Measurements from ENCODE around the gene SLC2A6.

The SLC2A6 gene

DNA sequence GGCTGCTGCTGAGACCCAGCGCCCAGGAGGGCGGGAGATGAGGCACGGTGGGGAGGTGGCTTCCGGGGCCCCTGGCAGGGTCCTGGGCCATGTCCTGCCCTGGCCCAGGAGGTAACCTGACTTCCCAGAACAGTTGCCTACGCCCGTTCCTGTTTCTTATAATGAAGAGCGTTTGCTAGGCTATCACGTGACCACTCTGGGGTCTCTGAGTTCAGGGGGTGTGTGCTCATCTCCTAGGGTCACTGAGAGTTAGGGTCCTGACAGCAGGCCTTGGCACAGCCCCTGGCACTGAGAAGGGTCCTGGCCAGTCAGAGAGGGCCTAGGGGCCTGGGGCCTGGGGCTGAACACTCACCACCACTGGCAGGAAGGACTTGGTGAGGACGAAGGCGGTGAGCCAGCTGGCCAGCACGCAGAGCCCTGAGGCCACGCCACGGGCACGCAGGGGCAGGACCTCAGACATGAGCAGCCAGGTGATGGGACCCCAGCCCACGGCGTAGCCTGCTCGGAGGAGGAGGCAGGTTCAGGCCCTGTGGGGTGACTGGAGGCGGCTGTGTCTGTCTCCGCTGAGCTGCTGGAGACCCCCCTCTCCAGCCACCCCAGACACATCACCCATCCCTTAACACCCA, 6.0 kb downstream of the SLC2A6 start:
- H3K4me3 ChIP-seq (ENCODE audit: low read depth in 1 of 2, low read length in 2 of 2), result no peak overlapping the region
- no peak overlapping the region for H3K27ac ChIP-seq (ENCODE audit: low read length)
- no peaks in the 10 kb centered on the region for H3K27me3 ChIP-seq (ENCODE audit: low read depth, low read length)
- H3K9me3 ChIP-seq (ENCODE audit: control insufficient read depth in 1 of 2, low read length in 2 of 2), result no peaks in the 10 kb centered on the region
- no peaks in the 10 kb centered on the region for H3K4me1 ChIP-seq (ENCODE audit: control insufficient read depth in 1 of 2, insufficient read depth in 2 of 2, low read length in 2 of 2)
- peaks cover 0 to 17% of the 10 kb centered on the region in 2 donors for H3K36me3 ChIP-seq (ENCODE audit: control insufficient read depth in 1 of 2, insufficient read depth in 2 of 2, low read length in 2 of 2)

DNA sequence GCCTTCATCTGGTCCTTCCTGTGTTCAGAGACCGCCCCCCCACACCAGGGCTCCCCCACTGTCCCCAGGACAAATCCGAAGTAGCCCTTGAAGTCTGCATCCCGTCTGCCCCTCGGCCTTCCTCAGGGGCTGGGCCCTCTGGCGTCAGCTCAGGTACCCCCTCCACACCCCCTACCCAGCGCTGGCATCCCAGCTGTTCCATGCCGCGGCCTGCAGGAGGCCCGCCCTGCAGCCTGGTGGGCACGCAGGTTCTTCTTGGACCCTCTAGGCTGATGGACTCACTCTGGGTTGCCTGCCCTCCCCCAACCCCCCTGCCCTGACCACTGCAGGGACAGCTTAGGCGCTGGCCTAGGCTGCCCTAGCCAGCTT, 6.6 kb downstream of the SLC2A6 start:
- Histone ChIP-seq H3K9me3 (ENCODE audit: control insufficient read depth in 1 of 2, low read length in 2 of 2) (no peaks in the 10 kb centered on the region), H3K4me1 (ENCODE audit: control insufficient read depth in 1 of 2, insufficient read depth in 2 of 2, low read length in 2 of 2) (no peaks in the 10 kb centered on the region), H3K27ac (ENCODE audit: low read length) (no peak overlapping the region), H3K36me3 (ENCODE audit: control insufficient read depth in 1 of 2, insufficient read depth in 2 of 2, low read length in 2 of 2) (peaks cover 0 to 22% of the 10 kb centered on the region in 2 donors), H3K27me3 (ENCODE audit: low read depth, low read length) (no peaks in the 10 kb centered on the region), H3K4me3 (ENCODE audit: low read depth in 1 of 2, low read length in 2 of 2) (no peak overlapping the region)

DNA sequence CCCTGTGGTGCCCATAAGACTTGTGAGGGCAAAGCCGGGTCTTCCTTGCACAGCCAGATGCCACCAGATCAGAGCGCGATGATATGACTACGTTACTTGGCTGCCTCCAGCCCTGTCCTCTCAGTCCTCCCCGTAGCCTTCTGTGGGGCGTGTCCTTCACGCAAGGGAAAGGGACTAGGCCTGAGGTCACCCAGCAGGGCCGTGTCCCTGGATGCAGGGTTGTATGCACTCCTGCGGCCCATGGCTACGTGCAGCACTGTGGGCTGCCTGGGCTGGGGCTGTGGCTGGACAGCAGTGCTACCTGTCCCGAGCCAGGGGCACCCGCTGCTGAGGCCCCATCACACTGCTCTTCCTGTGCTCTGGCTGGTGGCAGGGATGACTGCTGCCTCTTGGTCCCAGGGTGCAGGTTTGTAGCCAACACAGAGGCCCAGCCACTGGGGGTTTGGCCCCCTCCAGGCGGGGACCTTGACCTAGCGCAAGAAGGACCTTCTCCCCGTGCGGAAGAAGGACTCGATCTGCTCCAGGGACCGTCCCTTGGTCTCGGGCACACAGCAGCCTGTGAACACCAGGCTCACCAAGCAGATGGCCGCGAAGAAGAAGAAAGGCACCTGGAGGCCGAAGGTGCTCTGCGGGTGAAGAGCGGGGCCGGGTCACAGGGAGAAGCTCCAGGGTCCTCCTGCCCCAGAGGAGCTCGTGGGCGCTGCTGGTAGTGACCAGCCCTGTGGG, 7.2 kb downstream of the SLC2A6 start:
- Histone ChIP-seq H3K4me1 (ENCODE audit: control insufficient read depth in 1 of 2, insufficient read depth in 2 of 2, low read length in 2 of 2) (no peaks in the 10 kb centered on the region), H3K9me3 (ENCODE audit: control insufficient read depth in 1 of 2, low read length in 2 of 2) (no peaks in the 10 kb centered on the region), H3K27ac (ENCODE audit: low read length) (no peak overlapping the region), H3K27me3 (ENCODE audit: low read depth, low read length) (no peaks in the 10 kb centered on the region), H3K4me3 (ENCODE audit: low read depth in 1 of 2, low read length in 2 of 2) (no peak overlapping the region), H3K36me3 (ENCODE audit: control insufficient read depth in 1 of 2, insufficient read depth in 2 of 2, low read length in 2 of 2) (peaks cover 0 to 26% of the 10 kb centered on the region in 2 donors)

DNA sequence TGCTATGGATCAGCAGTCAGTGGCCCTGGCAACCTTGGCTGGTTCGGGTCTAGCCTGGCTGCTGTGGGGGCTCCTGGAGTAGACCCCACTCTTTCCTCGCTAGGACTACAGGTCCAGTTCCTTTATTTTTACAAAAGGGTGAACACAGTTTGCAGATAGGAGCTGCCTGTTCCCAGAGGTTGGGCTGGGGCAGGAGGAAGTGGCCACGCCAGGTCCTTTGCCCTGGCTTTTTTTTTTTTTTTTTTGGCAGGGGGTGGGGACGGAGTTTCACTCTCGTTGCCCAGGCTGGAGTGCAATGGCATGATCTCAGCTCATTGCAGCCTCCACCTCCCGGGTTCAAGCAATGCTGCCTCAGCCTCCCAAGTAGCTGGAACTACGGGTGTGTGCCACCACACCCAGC, 7.9 kb downstream of the SLC2A6 start:
- Histone ChIP-seq H3K36me3 (ENCODE audit: control insufficient read depth in 1 of 2, insufficient read depth in 2 of 2, low read length in 2 of 2) (peaks cover 0 to 26% of the 10 kb centered on the region in 2 donors), H3K27ac (ENCODE audit: low read length) (no peak overlapping the region), H3K4me3 (ENCODE audit: low read depth in 1 of 2, low read length in 2 of 2) (no peak overlapping the region), H3K27me3 (ENCODE audit: low read depth, low read length) (no peaks in the 10 kb centered on the region), H3K9me3 (ENCODE audit: control insufficient read depth in 1 of 2, low read length in 2 of 2) (no peaks in the 10 kb centered on the region), H3K4me1 (ENCODE audit: control insufficient read depth in 1 of 2, insufficient read depth in 2 of 2, low read length in 2 of 2) (no peaks in the 10 kb centered on the region)

DNA sequence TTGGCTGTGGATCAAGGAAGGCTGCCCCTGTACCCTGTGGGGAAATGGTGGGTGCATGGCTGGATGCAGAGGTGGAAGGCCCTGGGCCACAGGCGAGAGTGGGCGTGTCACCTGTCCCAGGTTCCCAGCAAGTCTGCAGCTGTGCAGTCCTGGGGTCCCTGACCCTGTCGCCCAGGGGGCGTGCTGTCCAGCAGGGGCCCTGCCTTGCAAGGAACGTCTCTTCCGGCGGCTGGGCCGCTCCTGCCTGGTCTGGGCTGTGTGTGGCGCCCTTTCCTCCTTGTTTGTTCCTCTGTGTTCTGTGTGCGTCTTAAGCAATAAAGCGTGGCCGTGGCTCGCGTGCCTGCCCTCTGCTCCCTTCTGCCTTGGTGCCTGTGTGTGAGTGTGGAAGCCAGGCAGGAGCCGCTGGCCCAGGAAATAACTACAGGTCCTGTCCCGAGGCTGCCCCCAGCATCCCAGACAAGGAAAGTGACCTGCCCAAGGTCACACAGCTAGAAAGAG, 8.4 kb downstream of the SLC2A6 start:
- Histone ChIP-seq H3K36me3 (ENCODE audit: control insufficient read depth in 1 of 2, insufficient read depth in 2 of 2, low read length in 2 of 2) (peaks cover 0 to 26% of the 10 kb centered on the region in 2 donors), H3K27me3 (ENCODE audit: low read depth, low read length) (no peaks in the 10 kb centered on the region), H3K4me1 (ENCODE audit: control insufficient read depth in 1 of 2, insufficient read depth in 2 of 2, low read length in 2 of 2) (no peaks in the 10 kb centered on the region), H3K4me3 (ENCODE audit: low read depth in 1 of 2, low read length in 2 of 2) (no peak overlapping the region), H3K27ac (ENCODE audit: low read length) (no peak overlapping the region), H3K9me3 (ENCODE audit: control insufficient read depth in 1 of 2, low read length in 2 of 2) (no peaks in the 10 kb centered on the region)

DNA sequence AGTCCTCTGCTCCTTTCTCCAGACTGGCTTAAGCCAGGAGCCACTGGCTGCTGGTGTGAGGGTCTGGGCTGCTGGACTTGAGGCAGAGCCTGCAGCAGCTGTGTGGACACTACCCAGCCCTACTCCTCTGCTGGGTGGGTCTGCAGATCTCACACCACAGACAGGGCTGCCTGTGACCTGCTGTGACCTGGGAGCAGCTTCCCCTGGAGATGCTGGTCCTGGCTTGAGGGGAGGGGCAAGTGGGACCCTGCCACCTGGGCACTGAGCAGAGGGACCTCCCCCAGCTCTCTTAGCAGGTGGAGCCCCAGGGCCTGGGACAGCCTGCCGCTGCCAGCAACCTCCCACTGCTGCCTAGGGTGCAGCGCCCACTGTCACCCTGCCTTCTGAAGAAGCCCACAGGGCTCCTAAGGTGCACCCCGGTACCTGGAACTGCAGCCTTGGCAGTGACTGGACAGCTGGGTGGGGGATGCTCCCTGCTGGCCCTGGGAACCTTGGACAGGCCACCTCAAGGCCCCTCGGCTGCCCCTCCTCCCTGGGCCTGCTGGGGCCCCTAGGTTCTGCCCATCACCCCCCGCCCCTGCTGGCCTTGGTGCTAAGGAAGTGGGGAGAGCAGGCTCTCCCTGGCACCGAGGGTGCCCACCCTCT, 10.0 kb downstream of the SLC2A6 start:
- Histone ChIP-seq H3K36me3 (ENCODE audit: control insufficient read depth in 1 of 2, insufficient read depth in 2 of 2, low read length in 2 of 2) (peaks cover 0 to 36% of the 10 kb centered on the region in 2 donors), H3K4me1 (ENCODE audit: control insufficient read depth in 1 of 2, insufficient read depth in 2 of 2, low read length in 2 of 2) (no peaks in the 10 kb centered on the region), H3K4me3 (ENCODE audit: low read depth in 1 of 2, low read length in 2 of 2) (no peak overlapping the region), H3K27me3 (ENCODE audit: low read depth, low read length) (no peaks in the 10 kb centered on the region), H3K27ac (ENCODE audit: low read length) (no peak overlapping the region), H3K9me3 (ENCODE audit: control insufficient read depth in 1 of 2, low read length in 2 of 2) (no peaks in the 10 kb centered on the region)

DNA sequence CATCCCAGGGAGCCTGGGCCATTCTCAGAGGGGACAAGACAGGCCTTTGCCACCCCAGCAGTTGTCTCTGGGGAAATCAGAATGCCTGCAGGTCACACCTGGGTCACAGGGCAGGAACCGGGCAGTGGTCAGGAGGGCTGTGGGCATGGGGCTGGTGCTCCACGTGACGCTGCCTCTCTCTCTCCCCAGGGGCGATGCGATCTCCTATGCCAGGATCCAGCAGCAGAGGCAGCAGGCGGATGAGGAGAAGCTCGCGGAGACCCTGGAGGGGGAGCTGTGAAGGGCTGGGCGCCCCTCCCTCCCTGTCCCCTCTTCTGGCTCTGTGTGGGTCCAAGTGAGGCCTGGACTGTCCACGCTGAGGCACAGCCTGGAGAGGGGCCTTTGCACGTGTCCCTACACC, 10.5 kb downstream of the SLC2A6 start:
- H3K4me3 ChIP-seq (ENCODE audit: low read depth in 1 of 2, low read length in 2 of 2), result no peak overlapping the region
- H3K4me1 ChIP-seq (ENCODE audit: control insufficient read depth in 1 of 2, insufficient read depth in 2 of 2, low read length in 2 of 2), result no peaks in the 10 kb centered on the region
- H3K9me3 ChIP-seq (ENCODE audit: control insufficient read depth in 1 of 2, low read length in 2 of 2), result no peaks in the 10 kb centered on the region
- no peaks in the 10 kb centered on the region for H3K27me3 ChIP-seq (ENCODE audit: low read depth, low read length)
- H3K36me3 ChIP-seq (ENCODE audit: control insufficient read depth in 1 of 2, insufficient read depth in 2 of 2, low read length in 2 of 2), result peaks cover 0 to 36% of the 10 kb centered on the region in 2 donors
- H3K27ac ChIP-seq (ENCODE audit: low read length), result no peak overlapping the region

DNA sequence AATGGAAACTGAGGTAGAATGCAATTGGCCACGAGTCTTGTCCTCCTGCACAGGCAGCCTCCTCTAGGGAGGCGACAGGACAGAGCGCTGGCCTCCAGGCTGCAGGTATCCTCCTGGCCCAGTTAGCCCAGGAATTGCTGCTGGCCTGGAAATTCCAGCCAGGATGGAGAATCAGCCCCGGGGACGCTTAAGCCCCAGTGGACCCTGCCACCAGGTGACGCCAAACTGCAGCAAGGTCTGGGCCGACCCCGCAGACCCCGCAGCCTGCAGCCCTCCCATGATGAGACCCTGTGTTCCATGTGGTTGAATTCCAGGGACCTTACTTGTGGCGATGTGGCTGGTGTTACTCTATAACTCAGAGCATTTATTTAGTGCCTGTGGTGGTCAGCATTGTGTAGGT, 11.8 kb downstream of the SLC2A6 start:
- Histone ChIP-seq H3K27me3 (ENCODE audit: low read depth, low read length) (no peaks in the 10 kb centered on the region), H3K4me1 (ENCODE audit: control insufficient read depth in 1 of 2, insufficient read depth in 2 of 2, low read length in 2 of 2) (no peaks in the 10 kb centered on the region), H3K9me3 (ENCODE audit: control insufficient read depth in 1 of 2, low read length in 2 of 2) (no peaks in the 10 kb centered on the region), H3K4me3 (ENCODE audit: low read depth in 1 of 2, low read length in 2 of 2) (no peak overlapping the region), H3K27ac (ENCODE audit: low read length) (no peak overlapping the region), H3K36me3 (ENCODE audit: control insufficient read depth in 1 of 2, insufficient read depth in 2 of 2, low read length in 2 of 2) (peaks cover 0 to 36% of the 10 kb centered on the region in 2 donors)

DNA sequence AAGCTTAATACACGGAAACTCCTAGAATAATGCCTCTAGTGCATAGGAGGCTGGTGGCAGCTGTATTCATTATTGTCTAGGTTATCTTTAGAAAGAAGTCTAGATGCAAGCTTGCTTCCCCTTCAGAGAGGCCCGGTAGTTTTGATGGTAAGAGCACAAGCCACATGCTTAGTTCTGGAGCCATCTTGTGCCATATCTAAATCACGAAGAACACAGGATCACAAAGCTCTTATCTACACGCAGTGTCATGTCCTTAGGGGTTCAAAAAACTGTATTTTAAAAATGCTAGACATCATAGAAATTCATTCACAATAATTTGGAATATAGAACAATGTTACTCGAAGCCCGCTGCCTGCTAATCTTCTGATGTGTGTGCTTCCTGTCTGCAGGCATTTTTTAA, 12.9 kb downstream of the SLC2A6 start:
- Histone ChIP-seq H3K27ac (ENCODE audit: low read length) (no peak overlapping the region), H3K27me3 (ENCODE audit: low read depth, low read length) (no peaks in the 10 kb centered on the region), H3K36me3 (ENCODE audit: control insufficient read depth in 1 of 2, insufficient read depth in 2 of 2, low read length in 2 of 2) (peaks cover 0 to 36% of the 10 kb centered on the region in 2 donors)

DNA sequence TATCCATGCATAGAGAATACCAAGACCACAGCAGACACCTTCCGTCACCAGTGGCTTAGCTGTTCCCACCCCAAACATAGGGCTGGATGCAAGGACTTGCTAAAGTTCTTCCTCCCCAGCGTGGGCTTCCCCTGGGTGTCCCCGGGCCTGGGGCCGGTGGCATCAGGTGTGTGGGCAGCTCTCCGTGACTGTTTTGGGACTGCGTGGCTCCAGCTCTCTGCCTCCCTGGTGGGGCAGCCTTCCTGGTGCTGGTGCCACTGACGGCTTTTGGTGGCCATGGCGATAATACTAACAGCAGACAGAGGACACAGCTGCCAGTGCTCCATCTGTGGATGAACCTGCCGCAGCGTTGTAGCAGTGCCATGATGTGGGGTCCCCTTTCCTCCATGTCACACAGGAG, 14.3 kb downstream of the SLC2A6 start:
- peaks cover 3 to 8% of the 10 kb centered on the region in 2 donors for H3K4me1 ChIP-seq (ENCODE audit: control insufficient read depth in 1 of 2, insufficient read depth in 2 of 2, low read length in 2 of 2)
- no peak overlapping the region for H3K27ac ChIP-seq (ENCODE audit: low read length)
- no peaks in the 10 kb centered on the region for H3K9me3 ChIP-seq (ENCODE audit: control insufficient read depth in 1 of 2, low read length in 2 of 2)
- H3K36me3 ChIP-seq (ENCODE audit: control insufficient read depth in 1 of 2, insufficient read depth in 2 of 2, low read length in 2 of 2), result peaks cover 0 to 36% of the 10 kb centered on the region in 2 donors
- no peak overlapping the region for H3K4me3 ChIP-seq (ENCODE audit: low read depth in 1 of 2, low read length in 2 of 2)
- H3K27me3 ChIP-seq (ENCODE audit: low read depth, low read length), result no peaks in the 10 kb centered on the region

More for the DNA sequence above, 12.9 kb downstream of the SLC2A6 start:
- Histone ChIP-seq H3K4me1 (ENCODE audit: control insufficient read depth in 1 of 2, insufficient read depth in 2 of 2, low read length in 2 of 2) (peaks cover 2 to 3% of the 10 kb centered on the region in 2 donors), H3K4me3 (ENCODE audit: low read depth in 1 of 2, low read length in 2 of 2) (no peak overlapping the region), H3K9me3 (ENCODE audit: control insufficient read depth in 1 of 2, low read length in 2 of 2) (no peaks in the 10 kb centered on the region)

DNA sequence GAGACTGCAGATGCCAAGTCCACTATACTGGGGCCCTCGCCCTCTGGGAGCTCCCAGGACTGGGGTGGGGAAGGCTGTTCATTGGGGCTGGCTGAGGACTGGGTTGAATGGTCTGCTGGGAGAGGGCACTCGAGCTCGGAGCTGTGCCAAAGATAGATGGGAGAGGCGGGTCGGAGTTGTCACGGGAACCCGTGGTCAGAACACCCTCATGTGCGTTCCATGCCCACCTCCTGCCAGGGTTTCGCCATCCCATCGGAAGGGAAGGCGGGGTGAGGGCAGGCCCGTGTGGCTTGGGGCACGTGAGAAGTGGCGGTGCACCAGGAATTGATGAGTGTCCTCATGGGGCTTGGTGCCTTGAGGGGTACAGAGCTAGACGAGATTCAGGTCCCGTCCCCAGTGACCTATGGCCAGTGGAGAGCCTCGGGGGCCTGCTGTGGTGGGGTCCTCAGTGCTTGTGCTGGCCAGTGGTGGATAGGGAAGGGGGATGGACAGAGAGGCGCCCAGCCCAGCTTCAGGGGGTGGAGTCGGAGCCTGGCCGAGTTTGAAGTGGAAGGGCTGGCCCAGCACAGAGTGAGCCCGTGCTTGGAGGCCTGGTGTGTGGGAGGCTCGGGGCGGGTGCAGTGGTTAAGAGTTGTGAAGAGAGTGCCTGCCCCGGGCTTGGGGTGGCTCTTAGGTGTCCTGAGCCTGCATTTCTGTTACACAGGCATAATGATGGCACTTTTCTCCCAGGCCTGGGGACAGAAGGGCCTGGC, 14.9 kb downstream of the SLC2A6 start:
- no peak overlapping the region for H3K27ac ChIP-seq (ENCODE audit: low read length)
- H3K4me1 ChIP-seq (ENCODE audit: control insufficient read depth in 1 of 2, insufficient read depth in 2 of 2, low read length in 2 of 2), result peaks cover 3 to 12% of the 10 kb centered on the region in 2 donors
- H3K36me3 ChIP-seq (ENCODE audit: control insufficient read depth in 1 of 2, insufficient read depth in 2 of 2, low read length in 2 of 2), result peaks cover 0 to 31% of the 10 kb centered on the region in 2 donors
- no peaks in the 10 kb centered on the region for H3K9me3 ChIP-seq (ENCODE audit: control insufficient read depth in 1 of 2, low read length in 2 of 2)
- no peaks in the 10 kb centered on the region for H3K27me3 ChIP-seq (ENCODE audit: low read depth, low read length)
- H3K4me3 ChIP-seq (ENCODE audit: low read depth in 1 of 2, low read length in 2 of 2), result no peak overlapping the region
